Cardiac fibroblast (primary cell): ENCODE results near the gene KIF20A.

ENCODE experiments used
- DNase-seq, 2 donors: peaks; one replicate each; pipeline versions ENCODE4 v3.0.0 to v3.0.0-alpha.2; 2010; ENCODE audit warnings: low read depth in 2 of 2
- H3K4me3 ChIP-seq, 2 donors: replicated peaks in 1 of 2; 1 replicate in 1 of 2; 2 replicates in 1 of 2; pipeline ENCODE4 v1.5.1; 2011; ENCODE audit warnings: low read depth in 2 of 2, low read length in 2 of 2, mild to moderate bottlenecking in 2 of 2, moderate library complexity in 1 of 2
- CTCF ChIP-seq: IDR thresholded peaks from one replicate; pipeline ENCODE4 v1.5.1; 2011; ENCODE audit warnings: low read depth, mild to moderate bottlenecking, low read length, inconsistent platforms

Gene KIF20A

GRCh38 chr5:138212828-138213160, 33.9 kb downstream of the KIF20A start:
- peak overlapping the region; percentile 98 to 100 for H3K4me3 ChIP-seq
- TF ChIP-seq CTCF, result no peak
- DNase-seq, result peak; percentile 7 to 22

GRCh38 chr5:138213161-138214029, 34.5 kb downstream of the KIF20A start, which contains the start of gene CDC23:
CDC23 (minus strand) TSS chr5:138213323; CDS start chr5:138213312, 11 bp downstream.
- DNase-seq, result peak; percentile 98 to 99
- TF ChIP-seq CTCF, result no peak
- H3K4me3 ChIP-seq, result peak within 1 kb of the TSS; percentile 98 to 100

DNA sequence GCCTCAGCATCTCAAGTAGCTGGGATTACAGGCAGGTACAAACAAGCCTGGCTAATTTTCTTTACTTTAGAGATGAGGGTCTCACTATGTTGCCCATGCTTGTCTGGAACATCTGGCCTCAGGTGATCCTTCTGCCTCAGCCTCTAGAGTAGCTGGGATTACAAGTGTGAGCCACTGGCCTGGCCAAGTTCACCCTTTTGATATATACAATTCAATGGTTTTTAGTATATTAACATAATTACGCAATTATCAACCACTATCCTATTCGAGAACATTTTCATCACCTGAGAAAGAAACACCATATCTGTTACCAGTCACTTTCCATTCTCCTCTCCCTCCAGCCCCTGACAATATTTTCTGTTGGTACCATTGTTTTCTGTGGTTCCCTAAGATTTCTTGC, 37.9 kb downstream of the KIF20A start:
- no peak for DNase-seq
- no peak for TF ChIP-seq CTCF
- no peak overlapping the region for H3K4me3 ChIP-seq

- no peak overlapping the region for H3K4me3 ChIP-seq
- no peak for TF ChIP-seq CTCF
- no peak for DNase-seq
Observed at GRCh38 chr5:138223532-138223931, 44.6 kb downstream of the KIF20A start.

GRCh38 chr5:138224712-138225111, 45.8 kb downstream of the KIF20A start:
- DNase-seq, result no peak
- TF ChIP-seq CTCF, result no peak
- H3K4me3 ChIP-seq, result no peak overlapping the region

DNA sequence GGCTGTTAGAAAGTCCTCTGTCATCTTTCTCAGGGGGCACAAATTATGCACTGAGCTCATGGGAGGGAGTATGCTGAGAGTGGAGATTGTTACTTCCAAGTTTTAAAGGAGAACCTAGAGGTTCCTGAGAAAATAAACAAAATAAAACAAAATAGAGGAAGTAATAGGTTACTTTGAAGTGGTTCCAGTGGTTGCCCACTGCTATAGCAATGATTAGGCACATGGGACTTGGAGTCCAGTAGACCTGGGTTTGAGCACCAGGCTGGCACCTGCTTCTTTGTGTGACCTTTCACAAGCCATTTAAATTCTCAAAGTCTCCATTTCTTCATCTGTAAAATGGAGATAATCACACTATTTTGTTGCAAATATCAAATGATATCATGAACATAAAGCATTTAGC, 48.0 kb downstream of the KIF20A start:
- no peak for DNase-seq
- no peak overlapping the region for H3K4me3 ChIP-seq
- no peak for TF ChIP-seq CTCF
